NCI-H1105 treated with DMSO at 0.1 percent for 48 hours (cell line): ENCODE results near the gene MRRF.
"Not testable (repeated sequence)": the region's sequence is repeated elsewhere in the genome, so short reads cannot be mapped to it uniquely, and the experiment has no call there.

Experiments used
- DNase-seq: peaks from one replicate; lab custom pipeline; 2025; lab: John Stamatoyannopoulos, UW

The MRRF gene

DNA sequence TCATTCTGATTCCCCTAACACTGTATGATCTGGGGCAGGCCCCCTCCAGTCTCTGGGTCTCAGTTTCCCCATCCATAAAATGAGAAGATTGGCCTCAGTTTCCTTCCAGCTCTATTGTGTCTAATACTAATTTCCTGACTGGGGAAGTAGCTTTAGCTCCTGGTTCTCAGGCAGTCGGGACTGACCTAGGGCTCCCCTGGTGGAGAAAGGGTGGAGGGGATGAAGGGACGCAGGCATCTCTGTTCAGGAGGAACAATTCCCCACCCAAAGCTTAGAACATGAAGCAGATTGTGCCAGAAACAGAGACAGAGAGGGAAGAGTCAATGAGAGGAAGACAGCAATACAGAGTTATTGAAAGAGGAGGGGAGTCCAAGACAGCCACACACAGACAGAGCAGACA is 91.9 kb downstream of the MRRF start:
- no peak for DNase-seq

DNA sequence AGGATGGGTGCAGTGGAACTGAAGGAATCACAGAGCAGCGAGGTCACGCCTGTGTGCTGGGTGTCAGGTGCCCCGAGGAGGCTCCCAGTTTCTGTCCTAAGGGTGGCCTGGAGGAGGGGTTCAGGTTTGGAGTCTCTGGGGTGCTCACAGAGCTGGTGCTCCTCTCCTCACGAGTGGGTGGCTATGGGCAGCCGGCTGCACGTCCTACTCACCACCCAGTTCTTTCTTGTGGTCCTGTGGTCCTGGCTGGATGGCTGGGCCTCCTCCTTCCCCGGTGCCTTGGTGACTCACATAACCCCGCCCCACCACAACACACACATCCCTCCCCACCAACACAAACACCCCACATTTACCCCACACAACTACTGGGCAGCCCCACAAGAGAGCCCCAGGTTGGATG is 96.2 kb downstream of the MRRF start:
- no peak for DNase-seq

DNA sequence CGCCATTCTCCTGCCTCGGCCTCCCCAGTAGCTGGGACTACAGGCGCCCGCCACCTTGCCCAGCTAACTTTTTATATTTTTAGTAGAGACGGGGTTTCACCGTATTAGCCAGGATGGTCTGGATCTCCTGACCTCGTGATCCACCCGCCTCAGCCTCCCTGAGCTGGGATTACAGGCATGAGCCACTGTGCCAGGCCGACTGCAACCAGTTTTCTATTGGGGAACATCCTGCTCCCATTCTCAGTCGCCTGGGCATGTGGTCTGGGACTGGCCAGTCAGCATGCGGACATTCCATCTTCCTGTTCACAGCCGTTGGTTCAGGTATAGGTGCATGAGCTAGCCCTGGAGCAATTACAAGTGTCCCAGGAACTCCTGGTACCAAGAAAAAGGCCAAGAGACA is 98.4 kb downstream of the MRRF start:
- DNase-seq: not testable (repeated sequence)

DNA sequence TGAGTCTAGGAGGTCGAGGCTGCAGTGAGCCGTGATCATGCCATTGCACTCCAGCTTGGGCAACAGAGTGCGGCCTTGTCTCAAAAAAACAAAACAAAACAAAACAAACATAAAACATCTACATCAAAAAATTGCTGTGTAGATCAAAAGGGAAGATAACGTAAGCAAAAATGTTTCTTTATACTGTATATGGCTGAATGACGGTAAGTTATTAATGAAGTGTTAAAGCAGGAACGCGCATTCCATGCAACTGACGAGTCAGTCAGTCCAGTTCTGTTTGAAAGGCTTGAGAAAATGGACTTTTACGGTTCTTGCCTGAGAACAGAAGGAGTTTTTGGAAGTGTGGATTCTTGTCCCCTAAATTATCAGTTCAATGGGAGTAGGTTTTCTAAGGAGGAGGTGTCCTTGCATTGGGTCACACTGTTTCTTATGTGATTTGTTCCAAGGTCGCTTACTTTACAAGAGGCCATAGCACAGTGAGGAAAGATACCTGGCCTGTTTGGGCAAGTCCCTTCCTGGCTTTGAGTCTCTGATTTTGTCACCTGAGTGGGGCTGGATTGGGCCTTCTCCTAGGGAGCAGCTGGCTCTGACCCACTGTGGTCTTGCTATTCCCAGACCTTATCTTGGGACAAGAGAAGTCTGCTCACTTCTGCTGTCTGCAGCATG is 99.6 kb downstream of the MRRF start:
- no peak for DNase-seq

- no peak for DNase-seq
These were observed 100.1 kb downstream of the MRRF start for GRCh38 chr9:122364783-122365150.

GRCh38 chr9:122366074-122366660 is 101.5 kb downstream of the MRRF start:
- DNase-seq: no peak

- no peak for DNase-seq
These were observed 102.4 kb downstream of the MRRF start for GRCh38 chr9:122367065-122367464.

DNA sequence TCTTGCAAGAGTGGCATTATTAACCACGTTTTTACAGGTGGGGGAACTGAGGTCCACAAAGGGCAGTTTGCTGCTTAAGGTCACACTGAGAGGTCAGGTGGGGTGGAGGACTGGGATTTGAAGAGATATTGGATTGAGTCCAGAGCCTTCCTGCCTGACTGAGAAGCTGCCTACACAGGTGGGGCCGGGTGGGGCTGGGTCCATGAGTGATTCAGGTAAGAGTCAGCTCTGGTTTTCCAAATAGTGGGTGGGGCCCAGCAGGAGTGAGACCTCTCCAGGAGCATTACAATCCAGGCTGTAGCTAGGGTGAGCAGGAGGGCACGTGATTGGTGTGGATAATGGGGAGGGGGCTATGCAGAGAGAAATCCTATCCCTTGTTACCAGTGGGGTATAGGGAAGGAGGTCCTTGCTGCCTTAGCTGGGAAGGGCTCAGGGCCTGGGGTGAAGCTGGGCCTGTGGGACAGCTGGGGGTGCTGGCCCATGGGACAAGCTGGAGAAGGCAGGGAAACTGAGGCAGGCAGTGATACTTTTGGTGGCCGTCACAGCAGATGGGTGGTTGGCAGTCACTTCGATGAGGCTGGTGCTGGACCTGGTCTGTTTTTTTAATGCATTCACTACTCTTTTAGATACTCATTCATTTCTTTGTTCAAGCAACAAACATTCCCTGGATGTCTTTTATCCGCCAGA is 103.2 kb downstream of the MRRF start:
- no peak for DNase-seq

- no peak for DNase-seq
These were observed 104.0 kb downstream of the MRRF start for GRCh38 chr9:122368642-122369041.

GRCh38 chr9:122370303-122370702 is 105.6 kb downstream of the MRRF start:
- no peak for DNase-seq

DNA sequence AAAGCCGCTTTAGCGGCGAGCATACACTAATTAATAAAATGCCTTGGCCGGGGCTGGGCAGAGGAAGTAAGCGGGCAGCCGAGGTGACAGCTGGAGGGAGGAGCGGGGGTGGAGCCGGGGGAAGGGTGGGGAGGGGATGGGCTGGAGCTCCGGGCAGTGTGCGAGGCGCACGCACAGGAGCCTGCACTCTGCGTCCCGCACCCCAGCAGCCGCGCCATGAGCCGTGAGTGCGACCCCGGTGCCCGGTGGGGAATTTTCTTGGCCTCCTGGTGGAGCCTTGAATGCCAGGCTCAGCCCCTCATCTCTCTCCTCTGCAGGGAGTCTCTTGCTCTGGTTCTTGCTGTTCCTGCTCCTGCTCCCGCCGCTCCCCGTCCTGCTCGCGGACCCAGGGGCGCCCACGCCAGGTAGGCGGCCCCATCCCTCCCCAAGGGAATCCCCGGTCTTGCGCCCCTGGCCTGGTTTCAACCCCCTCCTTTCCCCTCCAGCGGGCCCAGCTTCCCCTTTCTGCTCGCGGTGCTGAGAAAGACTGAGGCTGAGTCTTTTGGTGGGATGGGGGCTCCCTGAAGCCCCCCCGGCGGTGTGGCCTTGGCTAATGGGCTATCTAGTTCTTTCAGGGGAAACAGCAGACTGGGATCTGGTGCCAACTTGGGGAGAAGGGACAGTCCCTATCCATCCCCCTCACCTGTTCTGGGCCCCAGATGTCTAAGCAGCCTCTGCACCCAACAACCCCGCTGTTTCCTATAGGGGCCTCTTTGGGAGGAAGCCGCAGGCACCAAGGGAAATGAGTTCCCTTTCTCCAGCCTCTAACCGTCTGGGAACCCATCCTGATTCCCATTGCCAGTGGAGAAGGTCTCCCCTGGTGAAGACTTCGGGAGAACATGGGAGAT is 106.4 kb downstream of the MRRF start, which contains the start of gene PTGS1:
PTGS1 (plus strand) TSS at position 156 of the 887 bp plus-strand sequence; CDS start at position 217, 61 bp downstream.
- no peak for DNase-seq

GRCh38 chr9:122371846-122372245 is 107.2 kb downstream of the MRRF start:
- DNase-seq: no peak

- no peak for DNase-seq
These were observed 108.5 kb downstream of the MRRF start for GRCh38 chr9:122372856-122373845.

DNA sequence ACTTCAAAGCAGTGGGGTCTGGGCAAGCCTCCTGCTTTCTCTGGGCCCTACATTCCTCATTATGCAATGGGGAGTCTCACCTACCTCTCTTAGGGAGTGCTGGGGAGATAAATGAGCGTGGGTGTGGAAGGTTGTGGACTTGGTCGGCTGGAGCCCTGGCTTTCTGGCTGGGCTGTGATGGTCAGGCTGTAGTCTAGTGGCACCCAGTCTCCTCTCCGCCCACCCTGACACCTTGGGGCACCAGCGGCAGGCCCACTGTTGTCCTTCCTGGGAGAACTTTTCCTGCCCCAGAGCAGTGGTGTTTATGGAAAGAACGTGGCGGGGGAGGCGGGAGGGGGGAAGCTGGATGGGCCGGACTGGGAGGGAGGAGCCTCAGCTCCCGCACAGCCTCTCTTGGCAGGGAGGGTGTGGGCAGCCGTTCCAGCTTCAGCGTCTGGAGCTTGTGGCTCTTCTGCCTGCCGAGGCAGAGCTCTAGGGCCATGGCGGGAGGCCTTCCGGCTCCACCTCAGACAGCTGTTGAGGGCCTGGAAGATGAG is 110.3 kb downstream of the MRRF start:
- no peak for DNase-seq

GRCh38 chr9:122376796-122377195 is 112.1 kb downstream of the MRRF start:
- no peak for DNase-seq

- no peak for DNase-seq
These were observed 112.8 kb downstream of the MRRF start for GRCh38 chr9:122377241-122378164.

DNA sequence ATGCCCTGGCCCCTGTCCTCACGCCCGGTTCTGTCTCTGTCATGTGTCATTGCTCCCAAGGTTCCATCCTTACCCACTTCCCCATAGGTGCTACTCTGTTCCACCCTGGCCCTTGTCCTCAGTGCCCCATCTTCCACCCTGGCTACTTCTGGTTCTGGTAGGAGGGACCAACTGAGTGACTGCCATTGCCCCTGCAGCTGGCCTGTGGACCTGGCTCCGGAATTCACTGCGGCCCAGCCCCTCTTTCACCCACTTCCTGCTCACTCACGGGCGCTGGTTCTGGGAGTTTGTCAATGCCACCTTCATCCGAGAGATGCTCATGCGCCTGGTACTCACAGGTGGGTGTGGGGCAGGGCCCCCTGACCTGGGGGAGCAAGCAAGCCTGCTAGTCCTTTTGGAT is 113.6 kb downstream of the MRRF start:
- no peak for DNase-seq

DNA sequence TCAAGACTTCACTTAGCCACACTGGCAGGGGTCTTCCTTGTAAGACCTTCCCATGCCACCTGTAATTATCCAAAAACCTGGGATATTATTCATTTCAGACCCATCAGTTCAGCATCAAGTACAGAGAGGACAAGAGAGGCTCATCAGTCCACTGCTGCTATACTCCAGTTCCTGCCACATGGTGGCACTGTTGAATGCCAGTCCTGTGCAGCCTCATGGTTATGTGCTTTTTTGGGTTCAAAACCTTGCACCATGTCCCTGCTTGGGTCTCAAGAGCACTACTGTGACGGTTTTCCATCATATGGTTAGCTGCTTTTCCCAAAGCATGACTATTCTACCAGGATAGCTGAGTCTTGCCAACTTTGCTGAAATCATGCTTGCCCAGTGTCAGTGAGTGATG is 114.7 kb downstream of the MRRF start:
- DNase-seq: no peak

- DNase-seq: no peak
These were observed 115.6 kb downstream of the MRRF start for GRCh38 chr9:122380293-122380692.
